Fibroblast of lung (primary cell): ENCODE data around the gene NCOA1.

Experiments used
- EZH2 ChIP-seq: IDR thresholded peaks from 2 replicates; pipeline ENCODE4 v1.5.1; 2012; ENCODE audit warnings: low read length, control low read depth, mild to moderate bottlenecking; ENCODE audit errors: missing control alignments
- TF ChIP-seq, protein P1 (sequence below), 2 donors: IDR thresholded peaks in 1 of 2; conservative IDR thresholded peaks in 1 of 2; 1 replicate in 1 of 2; 2 replicates in 1 of 2; pipeline ENCODE4 v1.5.1; 2011 to 2012; ENCODE audit warnings: low read length in 2 of 2, control low read depth in 1 of 2, inconsistent platforms in 1 of 2, low read depth in 1 of 2, mild to moderate bottlenecking in 1 of 2

DNA sequence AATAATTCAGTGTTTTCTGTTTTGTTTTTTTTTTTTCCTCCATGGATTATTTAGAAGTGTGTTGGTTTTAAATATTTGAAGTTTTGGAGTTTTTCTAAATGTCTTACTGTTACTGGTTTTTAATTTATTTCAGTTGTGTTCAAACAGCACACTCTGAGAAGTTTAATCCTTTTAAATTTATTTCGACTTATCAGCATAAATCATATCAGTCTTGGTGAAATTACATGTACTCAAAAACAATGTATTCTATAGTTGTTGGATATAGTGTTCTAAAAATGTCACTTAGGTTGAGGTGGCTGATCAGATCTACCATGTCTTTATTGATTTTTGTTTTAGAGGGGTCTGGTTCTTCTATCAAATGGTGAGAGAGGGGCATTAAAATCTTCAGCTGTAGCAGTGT, 134.7 kb downstream of the NCOA1 start:
- TF ChIP-seq, protein P1, sequence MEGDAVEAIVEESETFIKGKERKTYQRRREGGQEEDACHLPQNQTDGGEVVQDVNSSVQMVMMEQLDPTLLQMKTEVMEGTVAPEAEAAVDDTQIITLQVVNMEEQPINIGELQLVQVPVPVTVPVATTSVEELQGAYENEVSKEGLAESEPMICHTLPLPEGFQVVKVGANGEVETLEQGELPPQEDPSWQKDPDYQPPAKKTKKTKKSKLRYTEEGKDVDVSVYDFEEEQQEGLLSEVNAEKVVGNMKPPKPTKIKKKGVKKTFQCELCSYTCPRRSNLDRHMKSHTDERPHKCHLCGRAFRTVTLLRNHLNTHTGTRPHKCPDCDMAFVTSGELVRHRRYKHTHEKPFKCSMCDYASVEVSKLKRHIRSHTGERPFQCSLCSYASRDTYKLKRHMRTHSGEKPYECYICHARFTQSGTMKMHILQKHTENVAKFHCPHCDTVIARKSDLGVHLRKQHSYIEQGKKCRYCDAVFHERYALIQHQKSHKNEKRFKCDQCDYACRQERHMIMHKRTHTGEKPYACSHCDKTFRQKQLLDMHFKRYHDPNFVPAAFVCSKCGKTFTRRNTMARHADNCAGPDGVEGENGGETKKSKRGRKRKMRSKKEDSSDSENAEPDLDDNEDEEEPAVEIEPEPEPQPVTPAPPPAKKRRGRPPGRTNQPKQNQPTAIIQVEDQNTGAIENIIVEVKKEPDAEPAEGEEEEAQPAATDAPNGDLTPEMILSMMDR (conservative IDR thresholded peaks at IDR 0.05 in 1 of 2, IDR thresholded peaks at IDR 0.05 in 1 of 2; ENCODE audit: low read depth in 1 of 2, low read length in 2 of 2), result no peak
- no peak for TF ChIP-seq EZH2
